Endothelial cell of umbilical vein (primary cell): Measurements from ENCODE around the gene ROCK2.

Experiments used
- CTCF ChIP-seq, 2 donors: IDR thresholded peaks; 1 replicate in 1 of 2; 2 replicates in 1 of 2; pipeline ENCODE4 v1.5.1; 2011; ENCODE audit warnings: low read length in 2 of 2, mild to moderate bottlenecking in 2 of 2, moderate library complexity in 2 of 2, control low read depth in 1 of 2, inconsistent platforms in 1 of 2, low read depth in 1 of 2; ENCODE audit not compliant: insufficient read depth in 1 of 2; ENCODE audit errors: extremely low read depth in 1 of 2
- EZH2 ChIP-seq: IDR thresholded peaks from 2 replicates; pipeline ENCODE4 v1.6.1; 2012; ENCODE audit warnings: borderline replicate concordance, low read depth, mild to moderate bottlenecking, moderate library complexity, low read length, inconsistent platforms; ENCODE audit not compliant: severe bottlenecking
- JUN ChIP-seq: IDR thresholded peaks from 2 replicates; pipeline ENCODE4 v1.6.1; 2011; ENCODE audit warnings: borderline replicate concordance, low read depth; ENCODE audit not compliant: insufficient read length, insufficient read depth
- MYC ChIP-seq: IDR thresholded peaks from one replicate; pipeline ENCODE4 v1.6.1; 2011; ENCODE audit warnings: mild to moderate bottlenecking, low read depth, low read length
- POLR2A ChIP-seq: IDR thresholded peaks from 2 replicates; pipeline ENCODE4 v1.6.1; 2012; ENCODE audit warnings: low read depth, mild to moderate bottlenecking, control low read depth, low read length
- POLR2AphosphoS5 ChIP-seq: IDR thresholded peaks from 2 replicates; pipeline ENCODE4 v1.6.1; 2012; ENCODE audit warnings: low read depth, mild to moderate bottlenecking, control low read depth, low read length, moderate library complexity; ENCODE audit not compliant: insufficient read depth

- TF ChIP-seq CTCF (IDR thresholded peaks at IDR 0.05; ENCODE audit: extremely low read depth in 1 of 2, insufficient read depth in 1 of 2, low read depth in 1 of 2, low read length in 2 of 2): no peak
- no peak for TF ChIP-seq EZH2
- no peak for TF ChIP-seq JUN
- no peak for TF ChIP-seq MYC
- TF ChIP-seq POLR2A: no peak
- TF ChIP-seq POLR2AphosphoS5: no peak
Observed at GRCh38 chr2:11278219-11278618, 66.2 kb downstream of the ROCK2 start.
